DOHH2 (cell line): Measurements from ENCODE around the gene MISP.

Experiments
- EZH2phosphoT487 ChIP-seq: fragments of 200-600 bp; sonication (generic); IDR thresholded peaks from 2 replicates; pipeline ENCODE4 v1.6.1; 2017; ENCODE audit warnings: borderline replicate concordance, mild to moderate bottlenecking, antibody characterized with exemption, low read length, moderate library complexity, mixed read lengths
- TF ChIP-seq, protein P1 (sequence below): fragments of 200-600 bp; sonication (generic); IDR thresholded peaks from one replicate; pipeline ENCODE4 v1.5.1; 2014; ENCODE audit warnings: antibody characterized with exemption, mild to moderate bottlenecking, low read depth, low read length; ENCODE audit not compliant: poor library complexity, severe bottlenecking

DNA sequence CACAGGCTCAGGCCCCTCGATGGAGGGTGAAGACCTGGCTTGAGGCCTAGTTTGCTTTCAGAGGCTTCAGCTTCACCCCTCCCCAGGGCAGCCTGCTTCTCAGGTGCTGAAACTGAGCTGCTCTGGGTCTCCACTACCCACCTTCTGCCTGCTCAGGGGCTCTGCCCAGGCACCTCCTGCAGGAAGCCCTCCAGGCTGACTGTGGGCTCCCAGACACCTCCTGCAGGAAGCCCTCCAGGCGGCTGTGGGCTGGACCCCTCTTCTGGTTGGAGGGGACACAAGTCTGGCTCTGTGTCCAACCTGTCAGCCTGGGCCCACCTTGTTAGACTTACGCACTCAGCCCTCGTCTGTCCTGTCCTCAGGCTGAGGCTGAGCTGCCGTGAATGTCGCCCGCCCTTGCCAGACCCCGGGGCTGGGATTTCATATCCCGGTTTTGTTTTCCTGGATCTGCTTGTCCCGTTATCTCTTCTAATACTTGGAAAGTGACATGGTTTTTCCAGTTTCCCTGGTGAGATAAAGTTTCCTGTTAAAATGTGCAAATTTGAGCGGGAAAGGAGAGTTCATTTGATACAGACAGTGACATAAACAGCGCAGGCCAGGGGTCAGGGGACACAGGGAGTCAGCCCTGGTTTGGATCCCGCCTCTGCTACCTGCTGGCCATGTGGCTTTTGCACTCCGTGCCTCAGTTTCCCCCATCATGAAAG, 20.8 kb upstream of the MISP start:
- TF ChIP-seq, protein P1, sequence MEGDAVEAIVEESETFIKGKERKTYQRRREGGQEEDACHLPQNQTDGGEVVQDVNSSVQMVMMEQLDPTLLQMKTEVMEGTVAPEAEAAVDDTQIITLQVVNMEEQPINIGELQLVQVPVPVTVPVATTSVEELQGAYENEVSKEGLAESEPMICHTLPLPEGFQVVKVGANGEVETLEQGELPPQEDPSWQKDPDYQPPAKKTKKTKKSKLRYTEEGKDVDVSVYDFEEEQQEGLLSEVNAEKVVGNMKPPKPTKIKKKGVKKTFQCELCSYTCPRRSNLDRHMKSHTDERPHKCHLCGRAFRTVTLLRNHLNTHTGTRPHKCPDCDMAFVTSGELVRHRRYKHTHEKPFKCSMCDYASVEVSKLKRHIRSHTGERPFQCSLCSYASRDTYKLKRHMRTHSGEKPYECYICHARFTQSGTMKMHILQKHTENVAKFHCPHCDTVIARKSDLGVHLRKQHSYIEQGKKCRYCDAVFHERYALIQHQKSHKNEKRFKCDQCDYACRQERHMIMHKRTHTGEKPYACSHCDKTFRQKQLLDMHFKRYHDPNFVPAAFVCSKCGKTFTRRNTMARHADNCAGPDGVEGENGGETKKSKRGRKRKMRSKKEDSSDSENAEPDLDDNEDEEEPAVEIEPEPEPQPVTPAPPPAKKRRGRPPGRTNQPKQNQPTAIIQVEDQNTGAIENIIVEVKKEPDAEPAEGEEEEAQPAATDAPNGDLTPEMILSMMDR, result no peak
- no peak for TF ChIP-seq EZH2phosphoT487
